ENCODE data around the gene TBC1D5.
"Not testable (repeated sequence)": the region's sequence is repeated elsewhere in the genome, so short reads cannot be mapped to it uniquely, and the experiment has no call there.

Gene TBC1D5

GRCh38 chr3:17733768-17734167 lies 8.7 kb downstream of the TBC1D5 start:
- TF ChIP-seq CTCF (IDR thresholded peaks at IDR 0.05; ENCODE audit: control insufficient read depth, insufficient read depth, low read depth, low read length, missing control alignments), result no peak
- no peak overlapping the region for H3K4me3 ChIP-seq (ENCODE audit: control insufficient read depth, low read depth, low read length)
- no peak for DNase-seq (ENCODE audit: low read depth)

GRCh38 chr3:17733215-17733614 lies 9.2 kb downstream of the TBC1D5 start:
- no peak for TF ChIP-seq CTCF (IDR thresholded peaks at IDR 0.05; ENCODE audit: control insufficient read depth, insufficient read depth, low read depth, low read length, missing control alignments)
- H3K4me3 ChIP-seq (ENCODE audit: control insufficient read depth, low read depth, low read length), result no peak overlapping the region
- DNase-seq (ENCODE audit: low read depth), result no peak

- no peak overlapping the region for H3K4me3 ChIP-seq (ENCODE audit: control insufficient read depth, low read depth, low read length)
- peak; percentile 3 for DNase-seq (ENCODE audit: low read depth)
Measured at GRCh38 chr3:17730318-17730967, 12.0 kb downstream of the TBC1D5 start.

GRCh38 chr3:17726313-17726712 lies 16.1 kb downstream of the TBC1D5 start:
- TF ChIP-seq CTCF (IDR thresholded peaks at IDR 0.05; ENCODE audit: control insufficient read depth, insufficient read depth, low read depth, low read length, missing control alignments), result no peak
- DNase-seq (ENCODE audit: low read depth), result no peak
- no peak overlapping the region for H3K4me3 ChIP-seq (ENCODE audit: control insufficient read depth, low read depth, low read length)

More at GRCh38 chr3:17730318-17730967, 12.0 kb downstream of the TBC1D5 start:
- TF ChIP-seq CTCF (IDR thresholded peaks at IDR 0.05; ENCODE audit: control insufficient read depth, insufficient read depth, low read depth, low read length, missing control alignments), result no peak

- H3K4me3 ChIP-seq (ENCODE audit: control insufficient read depth, low read depth, low read length); DNase-seq (ENCODE audit: low read depth): not testable (repeated sequence)
Measured at GRCh38 chr3:17725844-17726243, 16.6 kb downstream of the TBC1D5 start.

GRCh38 chr3:17724948-17725347 lies 17.5 kb downstream of the TBC1D5 start:
- DNase-seq (ENCODE audit: low read depth), result no peak
- no peak for TF ChIP-seq CTCF (IDR thresholded peaks at IDR 0.05; ENCODE audit: control insufficient read depth, insufficient read depth, low read depth, low read length, missing control alignments)

GRCh38 chr3:17724122-17724521 lies 18.3 kb downstream of the TBC1D5 start:
- no peak for DNase-seq (ENCODE audit: low read depth)
- TF ChIP-seq CTCF (IDR thresholded peaks at IDR 0.05; ENCODE audit: control insufficient read depth, insufficient read depth, low read depth, low read length, missing control alignments), result no peak
- no peak overlapping the region for H3K4me3 ChIP-seq (ENCODE audit: control insufficient read depth, low read depth, low read length)

More at GRCh38 chr3:17724948-17725347, 17.5 kb downstream of the TBC1D5 start:
- H3K4me3 ChIP-seq (ENCODE audit: control insufficient read depth, low read depth, low read length), result no peak overlapping the region

Data from AG09309 (cell line).